ENCODE data around the gene SORL1-AS1.

The SORL1-AS1 gene

GRCh38 chr11:121451986-121452608 is 670 bp downstream of the SORL1-AS1 start, which contains the start of gene SORL1:
Gene SORL1 (plus strand): TSS chr11:121452314. CDS start chr11:121452332, 18 bp downstream.
- DNase-seq (ENCODE audit: low spot score): peak; percentile 59

GRCh38 chr11:121451178-121451985 is 1.4 kb downstream of the SORL1-AS1 start:
- no peak for DNase-seq (ENCODE audit: low spot score)

- DNase-seq (ENCODE audit: low spot score): no peak
Observed at GRCh38 chr11:121450401-121450800, 2.4 kb downstream of the SORL1-AS1 start.

- no peak for DNase-seq (ENCODE audit: low spot score)
Observed at GRCh38 chr11:121449626-121450025, 3.1 kb downstream of the SORL1-AS1 start.

- no peak for DNase-seq (ENCODE audit: low spot score)
Observed at GRCh38 chr11:121449123-121449522, 3.6 kb downstream of the SORL1-AS1 start.

- no peak for DNase-seq (ENCODE audit: low spot score)
Observed at GRCh38 chr11:121448431-121448941, 4.3 kb downstream of the SORL1-AS1 start.

GRCh38 chr11:121448011-121448410 is 4.8 kb downstream of the SORL1-AS1 start:
- no peak for DNase-seq (ENCODE audit: low spot score)

- no peak for DNase-seq (ENCODE audit: low spot score)
Observed at GRCh38 chr11:121446752-121447156, 6.0 kb downstream of the SORL1-AS1 start.

- no peak for DNase-seq (ENCODE audit: low spot score)
Observed at GRCh38 chr11:121445071-121445768, 7.5 kb downstream of the SORL1-AS1 start.

GRCh38 chr11:121444526-121444925 is 8.2 kb downstream of the SORL1-AS1 start:
- no peak for DNase-seq (ENCODE audit: low spot score)

GRCh38 chr11:121443688-121444275 is 9.0 kb downstream of the SORL1-AS1 start:
- DNase-seq (ENCODE audit: low spot score): no peak

- DNase-seq (ENCODE audit: low spot score): no peak
Observed at GRCh38 chr11:121441521-121441920, 11.2 kb downstream of the SORL1-AS1 start.

- no peak for DNase-seq (ENCODE audit: low spot score)
Observed at GRCh38 chr11:121439759-121440158, 13.0 kb downstream of the SORL1-AS1 start.

- no peak for DNase-seq (ENCODE audit: low spot score)
Observed at GRCh38 chr11:121439337-121439736, 13.4 kb downstream of the SORL1-AS1 start.

- no peak for DNase-seq (ENCODE audit: low spot score)
Observed at GRCh38 chr11:121437686-121438078, 15.1 kb downstream of the SORL1-AS1 start.

- DNase-seq (ENCODE audit: low spot score): no peak
Observed at GRCh38 chr11:121437018-121437685, 15.6 kb downstream of the SORL1-AS1 start.

GRCh38 chr11:121435551-121436511 is 16.9 kb downstream of the SORL1-AS1 start:
- DNase-seq (ENCODE audit: low spot score): no peak

- no peak for DNase-seq (ENCODE audit: low spot score)
Observed at GRCh38 chr11:121435132-121435531, 17.6 kb downstream of the SORL1-AS1 start.

GRCh38 chr11:121431820-121432526 is 20.8 kb downstream of the SORL1-AS1 start:
- no peak for DNase-seq (ENCODE audit: low spot score)

- no peak for DNase-seq (ENCODE audit: low spot score)
Observed at GRCh38 chr11:121429556-121429955, 23.2 kb downstream of the SORL1-AS1 start.

Measured in H4 (cell line).